PC-9 (cell line): Measurements from ENCODE around the gene MAL.

ENCODE experiments used
- EZH2 ChIP-seq: fragments of 200-600 bp; sonication (generic); IDR thresholded peaks from 2 replicates; pipeline ENCODE4 v1.8.0; 2017; ENCODE audit warnings: antibody characterized with exemption, low read depth
- TF ChIP-seq, protein P1 (sequence below): fragments of 200-600 bp; sonication (generic); conservative IDR thresholded peaks from 2 replicates; pipeline ENCODE4 v1.6.1; 2017; ENCODE audit warnings: mixed run types, antibody characterized with exemption, mild to moderate bottlenecking, moderate library complexity

DNA sequence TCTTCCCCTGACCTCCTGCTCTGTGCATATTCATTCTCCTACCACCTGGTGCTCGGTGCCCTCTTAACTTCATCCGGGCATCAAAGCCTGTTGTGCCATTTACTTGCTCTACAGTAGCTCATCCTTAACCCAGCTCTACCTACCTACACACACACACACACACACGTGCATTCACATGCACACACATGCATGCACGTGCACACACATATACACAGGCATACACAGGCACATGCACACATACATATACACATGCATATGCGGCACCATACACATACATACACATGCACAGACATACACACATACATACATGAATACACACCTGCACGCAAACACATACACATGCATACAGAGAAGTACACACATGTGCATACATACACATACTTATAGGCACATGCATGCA, 14.5 kb downstream of the MAL start:
- TF ChIP-seq, protein P1, sequence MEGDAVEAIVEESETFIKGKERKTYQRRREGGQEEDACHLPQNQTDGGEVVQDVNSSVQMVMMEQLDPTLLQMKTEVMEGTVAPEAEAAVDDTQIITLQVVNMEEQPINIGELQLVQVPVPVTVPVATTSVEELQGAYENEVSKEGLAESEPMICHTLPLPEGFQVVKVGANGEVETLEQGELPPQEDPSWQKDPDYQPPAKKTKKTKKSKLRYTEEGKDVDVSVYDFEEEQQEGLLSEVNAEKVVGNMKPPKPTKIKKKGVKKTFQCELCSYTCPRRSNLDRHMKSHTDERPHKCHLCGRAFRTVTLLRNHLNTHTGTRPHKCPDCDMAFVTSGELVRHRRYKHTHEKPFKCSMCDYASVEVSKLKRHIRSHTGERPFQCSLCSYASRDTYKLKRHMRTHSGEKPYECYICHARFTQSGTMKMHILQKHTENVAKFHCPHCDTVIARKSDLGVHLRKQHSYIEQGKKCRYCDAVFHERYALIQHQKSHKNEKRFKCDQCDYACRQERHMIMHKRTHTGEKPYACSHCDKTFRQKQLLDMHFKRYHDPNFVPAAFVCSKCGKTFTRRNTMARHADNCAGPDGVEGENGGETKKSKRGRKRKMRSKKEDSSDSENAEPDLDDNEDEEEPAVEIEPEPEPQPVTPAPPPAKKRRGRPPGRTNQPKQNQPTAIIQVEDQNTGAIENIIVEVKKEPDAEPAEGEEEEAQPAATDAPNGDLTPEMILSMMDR: no peak
- no peak for TF ChIP-seq EZH2
